ENCODE results near the gene NRIP3.
"Not testable (repeated sequence)": the region's sequence is repeated elsewhere in the genome, so short reads cannot be mapped to it uniquely, and the experiment has no call there.

NRIP3 gene

DNA sequence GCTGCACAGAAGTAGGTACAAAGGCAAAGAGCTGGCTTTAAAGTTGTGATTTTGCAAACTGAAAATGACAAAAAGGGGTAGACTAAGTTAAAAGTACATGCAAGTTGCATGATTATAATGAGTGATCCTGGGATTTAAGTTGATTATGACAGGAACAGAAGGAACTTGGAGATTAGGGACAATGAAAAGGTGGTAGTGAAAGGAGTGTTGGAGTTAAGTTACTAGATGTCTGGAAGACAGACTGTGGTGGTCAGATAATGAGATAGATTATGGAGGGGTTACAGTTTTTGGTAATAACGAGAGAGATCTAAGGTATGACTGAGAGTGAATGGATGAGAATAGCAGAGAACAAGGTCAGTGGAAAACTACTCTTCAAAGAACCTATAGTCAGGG is 31.9 kb downstream of the NRIP3 start:
- DNase-seq (ENCODE audit: low read depth in 2 of 2), result no peak

DNA sequence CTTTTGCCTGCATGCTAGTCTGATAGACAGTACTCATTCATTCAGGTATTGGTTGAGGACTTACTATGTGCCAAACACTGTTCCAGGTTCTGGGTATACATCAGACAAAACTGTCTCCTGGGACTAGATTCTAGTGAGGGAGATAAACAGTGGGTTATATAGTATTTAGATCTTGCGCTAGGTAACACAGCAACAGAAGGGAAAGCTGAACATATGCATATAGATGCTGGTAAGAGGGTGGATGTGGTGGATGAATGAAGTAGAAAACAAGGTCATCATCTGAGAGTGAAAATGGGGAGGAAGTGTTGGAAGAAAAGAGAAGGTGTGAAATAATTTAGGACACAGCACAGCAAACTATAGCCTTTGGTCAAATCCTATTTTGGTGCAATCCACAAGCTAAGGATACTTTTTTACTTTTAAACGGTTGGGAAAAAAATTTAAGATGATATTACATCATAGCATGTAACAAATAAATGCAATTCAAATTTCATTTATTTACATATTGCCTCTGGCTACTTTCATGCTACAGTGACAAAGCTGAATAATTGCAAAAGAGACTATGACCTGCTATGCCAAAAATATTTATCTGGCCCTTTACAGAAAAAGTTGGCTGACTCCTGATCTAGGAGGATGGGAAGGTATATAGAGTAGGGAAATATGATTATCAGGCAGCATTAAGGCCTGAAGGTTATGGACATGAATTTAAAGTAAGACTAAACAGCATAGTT is 32.4 kb downstream of the NRIP3 start:
- DNase-seq (ENCODE audit: low read depth in 2 of 2), result no peak

DNA sequence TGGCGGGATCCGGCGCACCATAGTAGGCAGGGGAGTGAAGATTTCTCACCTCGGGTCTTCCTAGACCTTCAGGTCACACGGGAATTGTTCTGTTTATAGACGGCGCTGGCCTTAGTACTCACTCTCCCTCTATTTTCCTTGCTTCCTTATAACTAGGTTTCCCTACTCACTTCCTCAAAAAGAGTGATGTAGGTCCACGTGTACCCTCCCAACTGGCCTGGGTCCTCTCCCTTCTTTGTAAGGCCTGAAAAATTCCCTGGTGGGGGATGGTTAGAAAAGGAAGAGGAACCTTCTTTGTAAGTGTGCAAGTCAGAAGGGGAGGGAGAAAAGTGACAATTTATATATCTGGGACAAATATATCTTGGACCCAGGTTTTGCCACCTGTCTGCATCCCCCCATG is 36.6 kb downstream of the NRIP3 start:
- no peak for DNase-seq (ENCODE audit: low read depth in 2 of 2)

DNA sequence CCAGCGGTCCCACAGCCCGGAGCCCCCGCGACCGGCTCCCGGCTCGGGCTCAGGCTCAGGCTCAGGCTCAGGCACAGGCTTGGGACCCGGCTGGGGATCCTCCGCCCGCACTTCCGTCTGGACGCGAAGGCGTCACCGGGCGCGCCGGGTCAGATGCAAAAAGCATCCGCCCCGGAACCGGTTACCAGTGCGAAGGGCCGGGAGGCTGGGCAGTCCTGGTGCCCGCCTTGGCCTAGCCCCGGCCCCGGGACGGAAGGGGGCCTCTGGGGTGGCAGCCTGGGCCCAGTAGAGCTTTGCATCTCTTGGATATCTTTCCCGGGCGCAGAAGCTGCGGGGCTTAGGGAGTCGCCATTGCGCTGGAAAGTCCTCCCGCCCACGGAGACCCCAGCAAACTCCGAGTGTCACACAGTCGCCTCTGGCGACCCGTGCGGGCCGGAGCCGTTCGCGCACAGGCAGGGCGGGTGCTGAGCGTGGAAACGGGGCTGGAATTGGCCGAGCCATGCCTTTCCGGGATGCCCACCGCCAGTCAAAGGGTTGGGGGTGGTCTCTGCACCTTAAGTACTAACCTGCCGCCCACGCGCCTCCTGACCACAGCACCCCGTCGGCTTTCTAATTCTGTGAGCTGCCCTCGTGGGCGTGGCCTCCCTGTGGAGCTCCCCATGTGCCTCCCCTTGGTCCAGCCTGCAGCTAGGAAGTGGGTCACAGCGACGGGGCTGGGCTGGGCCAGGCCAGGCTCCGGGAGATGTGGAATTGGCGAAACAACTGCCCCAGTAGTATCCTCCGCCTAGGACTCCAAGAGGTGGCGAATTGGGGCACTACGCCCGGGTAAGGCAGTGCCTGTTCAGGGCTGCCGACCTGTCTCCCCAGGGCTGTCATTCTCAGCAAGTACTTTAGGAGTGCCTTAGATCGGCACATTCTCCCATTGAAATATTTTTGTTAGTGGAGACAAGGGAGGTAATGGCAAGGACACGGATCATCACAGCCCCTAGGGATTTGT is 39.2 kb downstream of the NRIP3 start, which contains the start of gene TMEM9B:
TSS of gene TMEM9B (minus strand) at position 119 of the 997 bp plus-strand sequence. CDS start 129 bp downstream, outside the sequence.
- DNase-seq (ENCODE audit: low read depth in 2 of 2), result peak; percentile 50 to 65

- DNase-seq (ENCODE audit: low read depth in 2 of 2), result peak; percentile 58 to 59
Observed at GRCh38 chr11:8963569-8964323, 40.1 kb downstream of the NRIP3 start.

GRCh38 chr11:8962841-8963240 is 41.0 kb downstream of the NRIP3 start:
- no peak for DNase-seq (ENCODE audit: low read depth in 2 of 2)

DNA sequence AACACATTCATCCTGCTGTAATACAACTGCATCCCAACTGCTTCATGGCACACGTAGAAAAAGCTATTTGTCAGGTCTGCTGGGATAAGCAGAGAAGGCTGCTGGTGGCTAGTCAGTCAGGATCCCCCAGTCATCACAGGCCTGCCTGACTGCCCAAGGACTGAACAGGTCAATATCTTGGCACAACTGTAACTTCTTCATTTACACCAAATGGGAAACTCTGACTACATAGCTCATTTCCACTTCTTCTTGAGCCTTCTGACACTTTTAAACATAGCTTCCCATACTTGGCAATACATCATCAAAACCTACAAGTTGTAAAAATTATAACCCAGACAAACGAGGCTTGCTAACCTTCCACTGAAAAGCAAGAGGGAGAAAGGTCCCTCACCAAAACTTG is 42.4 kb downstream of the NRIP3 start:
- DNase-seq (ENCODE audit: low read depth in 2 of 2), result no peak

- DNase-seq (ENCODE audit: low read depth in 2 of 2), result no peak
Observed at GRCh38 chr11:8959546-8960166, 44.1 kb downstream of the NRIP3 start.

- DNase-seq (ENCODE audit: low read depth in 2 of 2), result no peak
Observed at GRCh38 chr11:8956860-8957259, 46.9 kb downstream of the NRIP3 start.

- no peak for DNase-seq (ENCODE audit: low read depth in 2 of 2)
Observed at GRCh38 chr11:8948886-8949285, 54.9 kb downstream of the NRIP3 start.

DNA sequence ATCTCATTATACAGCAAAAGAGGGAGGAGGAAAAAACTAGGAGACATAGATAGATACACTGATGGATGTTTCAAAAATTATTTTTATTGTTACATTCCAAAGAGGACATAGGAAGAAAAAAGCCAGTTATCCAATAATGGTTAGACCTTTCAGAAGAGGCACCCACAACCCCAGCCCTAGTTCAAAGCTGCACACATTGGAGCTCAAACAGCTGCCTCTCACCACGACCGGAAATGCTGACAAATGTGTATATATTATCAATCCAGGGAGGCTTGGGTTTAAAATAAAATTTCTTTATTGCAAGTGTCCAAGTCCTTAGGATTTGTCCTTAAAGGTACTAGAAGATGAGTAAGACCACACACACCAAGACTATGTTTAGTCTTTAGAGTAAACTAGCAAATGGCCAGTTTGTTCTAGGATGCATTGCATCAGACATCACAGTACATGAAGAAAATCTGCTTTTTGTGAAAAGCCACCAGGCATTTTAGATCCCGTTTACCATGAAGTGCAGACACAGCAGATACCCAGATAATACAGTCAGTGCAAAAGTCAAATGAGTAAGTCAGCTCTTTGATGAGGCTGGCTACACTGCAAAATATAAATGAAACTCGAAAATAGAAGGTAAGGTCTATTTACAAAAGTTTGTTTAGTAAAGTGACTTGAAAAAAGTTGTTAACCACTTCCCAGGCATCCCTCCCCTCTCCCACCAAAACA is 56.4 kb downstream of the NRIP3 start:
- no peak for DNase-seq (ENCODE audit: low read depth in 2 of 2)

- no peak for DNase-seq (ENCODE audit: low read depth in 2 of 2)
Observed at GRCh38 chr11:8942518-8943066, 61.2 kb downstream of the NRIP3 start, which contains the start of gene ASCL3. ASCL3 (minus strand) TSS chr11:8943016; CDS start chr11:8938161, 4,855 bp downstream.

- no peak for DNase-seq (ENCODE audit: low read depth in 2 of 2)
Observed at GRCh38 chr11:8941341-8942103, 62.3 kb downstream of the NRIP3 start.

DNA sequence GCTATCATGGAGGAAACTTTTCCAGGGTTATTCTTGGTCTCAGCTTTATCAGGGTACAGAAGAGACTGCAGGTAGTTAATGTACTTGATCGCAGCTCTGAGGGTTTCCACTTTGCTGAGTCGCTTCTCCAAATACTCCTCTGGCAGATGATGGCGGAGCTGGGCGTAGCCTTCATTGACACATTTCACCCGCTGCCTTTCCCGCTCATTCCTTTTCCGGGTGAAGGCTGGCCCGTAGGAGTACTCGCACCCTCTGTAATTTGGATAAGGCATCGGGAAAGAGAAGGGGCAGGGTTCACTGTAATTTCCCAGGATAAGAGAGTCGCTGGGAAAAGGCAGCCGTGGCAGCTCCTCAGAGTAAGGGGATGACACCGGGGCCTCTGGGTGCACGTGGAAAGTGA is 66.1 kb downstream of the NRIP3 start:
- no peak for DNase-seq (ENCODE audit: low read depth in 2 of 2)

DNA sequence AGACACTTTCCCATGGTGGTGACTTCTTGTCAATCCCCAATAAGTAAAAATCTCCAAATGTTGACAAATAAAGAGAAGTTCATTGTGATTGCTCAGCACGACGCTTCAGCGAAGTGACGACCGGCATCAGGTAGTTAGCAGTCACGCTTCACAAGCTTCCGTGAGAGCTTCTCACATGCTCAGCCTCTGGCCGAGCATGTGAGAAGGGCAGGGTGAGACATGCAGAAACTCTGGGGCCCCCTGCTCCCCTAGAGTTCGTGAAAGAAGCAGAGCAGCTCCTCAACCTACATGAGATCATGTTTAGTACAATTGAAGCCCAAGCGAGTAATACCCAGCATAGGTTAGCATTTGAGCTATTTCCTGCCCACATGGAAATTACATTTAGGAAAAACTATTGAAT is 66.6 kb downstream of the NRIP3 start:
- DNase-seq (ENCODE audit: low read depth in 2 of 2), result no peak

- not testable (repeated sequence) for DNase-seq (ENCODE audit: low read depth in 2 of 2)
Observed at GRCh38 chr11:8935789-8936188, 68.0 kb downstream of the NRIP3 start.

DNA sequence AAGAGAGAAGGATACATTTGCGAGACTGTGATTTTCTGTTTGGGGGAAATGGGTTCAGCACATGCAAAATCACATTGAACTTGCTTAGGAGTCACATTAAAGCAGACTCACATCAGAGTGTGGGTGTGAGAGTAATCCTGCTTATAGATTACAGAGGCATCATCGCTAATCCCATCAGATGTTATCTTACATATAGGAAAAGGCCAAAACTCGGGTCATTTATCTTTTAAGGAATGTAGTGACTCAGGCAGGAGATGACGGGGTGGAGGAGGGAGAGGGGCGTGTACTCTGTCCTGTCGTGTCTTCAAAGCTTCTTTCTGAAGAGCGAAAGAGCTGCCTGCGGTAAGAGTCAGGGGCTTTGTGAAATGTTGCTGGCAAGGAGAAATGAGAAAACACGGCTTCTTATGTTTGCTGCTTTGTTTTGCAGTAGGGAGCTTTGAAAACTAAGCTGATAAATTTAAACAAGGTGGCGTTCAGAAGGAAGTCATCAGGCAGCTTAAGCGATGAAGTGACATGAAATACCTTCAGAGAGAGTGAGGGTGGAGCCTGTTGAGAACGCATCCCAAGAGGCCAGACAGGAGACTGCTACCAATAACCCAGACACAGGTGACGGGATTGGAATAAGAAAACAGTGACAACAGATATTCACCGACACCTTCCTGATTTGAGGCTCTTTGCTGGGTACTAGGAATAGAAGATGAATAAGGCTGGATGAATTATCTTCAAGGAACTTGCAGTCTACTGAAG is 68.9 kb downstream of the NRIP3 start:
- no peak for DNase-seq (ENCODE audit: low read depth in 2 of 2)

GRCh38 chr11:8933931-8934330 is 69.9 kb downstream of the NRIP3 start:
- DNase-seq (ENCODE audit: low read depth in 2 of 2), result no peak
